Neural cell (in vitro differentiated cells): ENCODE measurements around the gene GLIS2. TPM values are rescaled to one million over a fixed set of nuclear protein-coding genes. Genes with fewer than 3 reads are reported as not detected.
A peak's percentile ranks its signal among the peaks of the same experiment; 100 is the strongest.

Experiments
- H2AFZ ChIP-seq: fragments of 200-600, 300-800 bp; sonication (generic), shearing (Covaris generic); 2 replicates; pipeline ENCODE4 v1.6.0; 2014; ENCODE audit warnings: low read depth, mild to moderate bottlenecking, antibody characterized with exemption, low read length, moderate library complexity
- H3F3A ChIP-seq: fragments of 200-600 bp; shearing (Covaris generic); 2 replicates; pipeline ENCODE4 v1.6.1; 2016; ENCODE audit warnings: mild to moderate bottlenecking, moderate library complexity, mixed read lengths, antibody characterized with exemption, low read length; ENCODE audit not compliant: insufficient read depth, poor library complexity, severe bottlenecking
- H3K27ac ChIP-seq: fragments of 200-600, 300-800 bp; sonication (generic), shearing (Covaris generic); 2 replicates; pipeline ENCODE4 v1.5.1; 2014; ENCODE audit warnings: mild to moderate bottlenecking, low read length, moderate library complexity
- H3K27me3 ChIP-seq: fragments of 300-800, 200-600 bp; sonication (generic), shearing (Covaris generic); 2 replicates; pipeline ENCODE4 v1.6.0; 2014; ENCODE audit warnings: mild to moderate bottlenecking, low read depth, low read length, moderate library complexity; ENCODE audit not compliant: insufficient read depth
- H3K36me3 ChIP-seq: fragments of 300-800, 200-600 bp; sonication (generic), shearing (Covaris generic); 2 replicates; pipeline ENCODE4 v1.5.1; 2014; ENCODE audit warnings: mild to moderate bottlenecking, antibody characterized with exemption, low read length, moderate library complexity; ENCODE audit not compliant: insufficient read depth
- H3K4me2 ChIP-seq: fragments of 300-800, 200-600 bp; sonication (generic), shearing (Covaris generic); 2 replicates; pipeline ENCODE4 v1.6.0; 2014; ENCODE audit warnings: mild to moderate bottlenecking, low read length
- H3K4me3 ChIP-seq: fragments of 300-800, 200-600 bp; sonication (generic), shearing (Covaris generic); 2 replicates; pipeline ENCODE4 v1.5.1; 2014; ENCODE audit warnings: mild to moderate bottlenecking, low read length, moderate library complexity
- H3K79me2 ChIP-seq: fragments of 200-600 bp; shearing (Covaris generic); replicated peaks from 2 replicates; pipeline ENCODE4 v1.6.0; 2014; ENCODE audit warnings: mild to moderate bottlenecking, low read length, moderate library complexity; ENCODE audit not compliant: insufficient read depth
- H3K9ac ChIP-seq: fragments of 300-800, 200-600 bp; sonication (generic), shearing (Covaris generic); 2 replicates; pipeline ENCODE4 v1.6.1; 2016; ENCODE audit warnings: mild to moderate bottlenecking, low read length, mixed read lengths
- H3K9me2 ChIP-seq: fragments of 200-600 bp; shearing (Covaris generic); 2 replicates; pipeline ENCODE4 v1.6.1; 2016; ENCODE audit warnings: mild to moderate bottlenecking, low read length, mixed read lengths; ENCODE audit not compliant: insufficient read depth
- H3K9me3 ChIP-seq: fragments of 200-600, 300-800 bp; sonication (generic), shearing (Covaris generic); 2 replicates; pipeline ENCODE4 v1.6.1; 2016; ENCODE audit warnings: mild to moderate bottlenecking, mixed run types, low read length, moderate library complexity, mixed read lengths
- H4K20me1 ChIP-seq: fragments of 200-600 bp; shearing (Covaris generic); 2 replicates; pipeline ENCODE4 v1.6.1; 2016; ENCODE audit warnings: mild to moderate bottlenecking, mixed run types; ENCODE audit not compliant: insufficient read depth
- CTCF ChIP-seq: fragments of 450-650 bp; IDR thresholded peaks from 2 replicates; pipeline ENCODE4 v1.5.1; 2014; ENCODE audit warnings: antibody characterized with exemption, mild to moderate bottlenecking, moderate library complexity; ENCODE audit not compliant: poor library complexity, severe bottlenecking
- EP300 ChIP-seq: fragments of 450-650 bp; conservative IDR thresholded peaks from 2 replicates; pipeline ENCODE4 v1.6.1; 2014; ENCODE audit warnings: antibody characterized with exemption, mild to moderate bottlenecking, moderate library complexity; ENCODE audit not compliant: poor library complexity, severe bottlenecking
- EZH2 ChIP-seq: fragments of 200-600, 300-800 bp; shearing (Covaris generic), sonication (generic); IDR thresholded peaks from 2 replicates; pipeline ENCODE4 v1.6.1; 2014; ENCODE audit warnings: antibody characterized with exemption, low read length, borderline replicate concordance, mild to moderate bottlenecking; ENCODE audit not compliant: insufficient read depth, poor library complexity, severe bottlenecking
- MXI1 ChIP-seq: fragments of 450-650 bp; conservative IDR thresholded peaks from 2 replicates; pipeline ENCODE4 v1.6.1; 2014; ENCODE audit warnings: antibody characterized with exemption, mild to moderate bottlenecking; ENCODE audit not compliant: poor library complexity, severe bottlenecking
- POLR2AphosphoS5 ChIP-seq: IDR thresholded peaks from 2 replicates; pipeline ENCODE4 v1.6.1; 2012
- RAD21 ChIP-seq: fragments of 450-650 bp; conservative IDR thresholded peaks from 2 replicates; pipeline ENCODE4 v1.6.1; 2014; ENCODE audit warnings: antibody characterized with exemption, mild to moderate bottlenecking, moderate library complexity
- SMC3 ChIP-seq: fragments of 450-650 bp; conservative IDR thresholded peaks from 2 replicates; pipeline ENCODE4 v1.6.1; 2014; ENCODE audit warnings: antibody characterized with exemption, mild to moderate bottlenecking, moderate library complexity; ENCODE audit not compliant: poor library complexity
- TAF1 ChIP-seq: IDR thresholded peaks from 2 replicates; pipeline ENCODE4 v1.6.1; 2012; ENCODE audit warnings: low read depth
- polyA plus RNA-seq: library from polyadenylated mRNA; depleted of rRNA; stranded (reverse); fragments of >200 nt; gene quantifications from 2 replicates; pipeline ENCODE4 v1.2.3, GENCODE V29; 2014
- TF ChIP-seq, protein P1 (sequence below): IDR thresholded peaks from 2 replicates; pipeline ENCODE4 v1.6.1; 2012; ENCODE audit warnings: borderline replicate concordance

Gene GLIS2
- polyA plus RNA-seq, 1 donor from 2014 or later = 2.6 TPM

GRCh38 chr16:4370570-4371356, 54.9 kb downstream of the GLIS2 start:
- H3K4me3 ChIP-seq = no peak overlapping the region
- H3K9me2 ChIP-seq = no peaks in the 10 kb centered on the region
- no peaks in the 10 kb centered on the region for H3K9me3 ChIP-seq
- TF ChIP-seq SMC3 (no peak), POLR2AphosphoS5 (no peak), EZH2 (no peak), EP300 (no peak), MXI1 (no peak), TAF1 (no peak), RAD21 (no peak), CTCF (no peak)
- TF ChIP-seq, protein P1, sequence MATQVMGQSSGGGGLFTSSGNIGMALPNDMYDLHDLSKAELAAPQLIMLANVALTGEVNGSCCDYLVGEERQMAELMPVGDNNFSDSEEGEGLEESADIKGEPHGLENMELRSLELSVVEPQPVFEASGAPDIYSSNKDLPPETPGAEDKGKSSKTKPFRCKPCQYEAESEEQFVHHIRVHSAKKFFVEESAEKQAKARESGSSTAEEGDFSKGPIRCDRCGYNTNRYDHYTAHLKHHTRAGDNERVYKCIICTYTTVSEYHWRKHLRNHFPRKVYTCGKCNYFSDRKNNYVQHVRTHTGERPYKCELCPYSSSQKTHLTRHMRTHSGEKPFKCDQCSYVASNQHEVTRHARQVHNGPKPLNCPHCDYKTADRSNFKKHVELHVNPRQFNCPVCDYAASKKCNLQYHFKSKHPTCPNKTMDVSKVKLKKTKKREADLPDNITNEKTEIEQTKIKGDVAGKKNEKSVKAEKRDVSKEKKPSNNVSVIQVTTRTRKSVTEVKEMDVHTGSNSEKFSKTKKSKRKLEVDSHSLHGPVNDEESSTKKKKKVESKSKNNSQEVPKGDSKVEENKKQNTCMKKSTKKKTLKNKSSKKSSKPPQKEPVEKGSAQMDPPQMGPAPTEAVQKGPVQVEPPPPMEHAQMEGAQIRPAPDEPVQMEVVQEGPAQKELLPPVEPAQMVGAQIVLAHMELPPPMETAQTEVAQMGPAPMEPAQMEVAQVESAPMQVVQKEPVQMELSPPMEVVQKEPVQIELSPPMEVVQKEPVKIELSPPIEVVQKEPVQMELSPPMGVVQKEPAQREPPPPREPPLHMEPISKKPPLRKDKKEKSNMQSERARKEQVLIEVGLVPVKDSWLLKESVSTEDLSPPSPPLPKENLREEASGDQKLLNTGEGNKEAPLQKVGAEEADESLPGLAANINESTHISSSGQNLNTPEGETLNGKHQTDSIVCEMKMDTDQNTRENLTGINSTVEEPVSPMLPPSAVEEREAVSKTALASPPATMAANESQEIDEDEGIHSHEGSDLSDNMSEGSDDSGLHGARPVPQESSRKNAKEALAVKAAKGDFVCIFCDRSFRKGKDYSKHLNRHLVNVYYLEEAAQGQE = no peak
- no peaks in the 10 kb centered on the region for H4K20me1 ChIP-seq
- no peak overlapping the region for H3K9ac ChIP-seq
- H3K36me3 ChIP-seq = no peaks in the 10 kb centered on the region
- no peak overlapping the region for H3K27ac ChIP-seq
- H3K79me2 ChIP-seq = no peaks in the 10 kb centered on the region
- H3K4me2 ChIP-seq = no peak overlapping the region
- H3F3A ChIP-seq = no peaks in the 10 kb centered on the region
- H2AFZ ChIP-seq = no peak overlapping the region
- peaks cover 11% of the 10 kb centered on the region for H3K27me3 ChIP-seq

DNA sequence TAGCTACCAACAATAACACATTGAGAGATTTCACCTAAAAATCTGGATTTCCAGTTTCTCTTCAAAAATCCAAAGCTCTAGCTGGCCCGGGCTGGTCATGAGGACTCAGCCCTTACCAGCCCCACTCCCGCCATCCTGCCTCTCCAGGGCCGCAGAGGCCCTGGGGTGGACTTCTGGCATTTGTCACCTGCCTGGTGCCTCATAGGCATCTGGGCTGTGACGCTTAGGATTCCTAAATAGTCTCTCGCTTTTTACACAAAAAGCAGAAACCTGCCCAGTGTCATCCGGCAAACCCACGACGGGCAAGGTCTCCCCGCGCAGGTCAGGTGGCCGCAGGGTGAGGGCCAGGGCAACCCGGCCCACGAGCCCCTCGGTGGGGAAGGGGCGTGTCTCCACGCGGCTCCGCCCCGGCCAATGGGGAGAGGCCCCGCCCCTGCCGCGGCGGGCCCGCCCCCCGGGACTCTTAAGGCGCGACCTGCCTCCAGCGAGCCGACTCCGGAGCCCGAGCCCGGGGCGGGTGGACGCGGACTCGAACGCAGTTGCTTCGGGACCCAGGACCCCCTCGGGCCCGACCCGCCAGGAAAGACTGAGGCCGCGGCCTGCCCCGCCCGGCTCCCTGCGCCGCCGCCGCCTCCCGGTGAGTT, 55.6 kb downstream of the GLIS2 start, which contains the start of gene VASN:
TSS of gene VASN (plus strand) at position 492 of the 644 bp plus-strand sequence. CDS start 9,030 bp downstream, outside the sequence.
- TF ChIP-seq TAF1 (no peak), EP300 (no peak), CTCF (no peak), RAD21 (no peak), EZH2 (no peak), MXI1 (no peak), POLR2AphosphoS5 (no peak), SMC3 (no peak)
- TF ChIP-seq, protein P1 = no peak
- Histone ChIP-seq H3K9me3 (no peaks in the 10 kb centered on the region), H3K27me3 (peaks cover 11% of the 10 kb centered on the region), H3K4me3 (peak within 1 kb of the TSS; percentile 56), H4K20me1 (no peaks in the 10 kb centered on the region), H3K9me2 (no peaks in the 10 kb centered on the region), H3K27ac (no peak within 1 kb of the TSS), H3K4me2 (no peak within 1 kb of the TSS), H2AFZ (no peak within 1 kb of the TSS), H3F3A (no peaks in the 10 kb centered on the region), H3K36me3 (no peaks in the 10 kb centered on the region), H3K9ac (no peak within 1 kb of the TSS), H3K79me2 (no peaks in the 10 kb centered on the region)
